K562 (cell line): Measurements from ENCODE around the gene SART1. TPM values are rescaled to one million over a fixed set of nuclear protein-coding genes. Genes with fewer than 3 reads are reported as not detected.

ENCODE experiments used
- BACH1 ChIP-seq: fragments of 200-800 bp; sonication (Bioruptor generic); IDR thresholded peaks from 2 replicates; pipeline ENCODE4 v1.6.1; 2016; ENCODE audit warnings: missing genetic modification characterization, missing compliant biosample characterization
- CCNT2 ChIP-seq: IDR thresholded peaks from 2 replicates; pipeline ENCODE4 v1.6.1; 2011; ENCODE audit warnings: borderline replicate concordance, low read depth, mild to moderate bottlenecking, moderate library complexity, mixed read lengths, low read length; ENCODE audit not compliant: insufficient read length; ENCODE audit errors: extremely low read depth
- E2F3 ChIP-seq: fragments of 250-450 bp; sonication (Bioruptor Pico); IDR thresholded peaks from 2 replicates; pipeline ENCODE4 v1.4.0; 2020; ENCODE audit warnings: mild to moderate bottlenecking
- ERF ChIP-seq: fragments of 450-650 bp; formaldehyde crosslinking; IDR thresholded peaks from 2 replicates; pipeline ENCODE4 v1.4.0; 2020; ENCODE audit warnings: mild to moderate bottlenecking, mixed read lengths
- HNRNPLL ChIP-seq: fragments of 200-400 bp; formaldehyde crosslinking; IDR thresholded peaks from 2 replicates; pipeline ENCODE4 v1.6.1; 2017; ENCODE audit warnings: low read length, low read depth, mild to moderate bottlenecking; ENCODE audit not compliant: poor library complexity, severe bottlenecking
- HOMEZ ChIP-seq: fragments of 250-450 bp; sonication (Bioruptor Pico); IDR thresholded peaks from 2 replicates; pipeline ENCODE4 v1.4.0; 2020; ENCODE audit warnings: mild to moderate bottlenecking, moderate library complexity
- KDM5B ChIP-seq: fragments of 200-600 bp; sonication (generic); IDR thresholded peaks from 2 replicates; pipeline ENCODE4 v1.6.1; 2012; ENCODE audit warnings: low read depth, mild to moderate bottlenecking, moderate library complexity, low read length, control low read depth, inconsistent platforms; ENCODE audit not compliant: insufficient replicate concordance
- NEUROD1 ChIP-seq: fragments of 150-350 bp; IDR thresholded peaks from 2 replicates; pipeline ENCODE4 v1.6.1; 2014; ENCODE audit warnings: borderline replicate concordance, low read length, low read depth; ENCODE audit not compliant: partially characterized antibody
- NFATC3 ChIP-seq: fragments of 450-650 bp; IDR thresholded peaks from 2 replicates; pipeline ENCODE4 v1.6.1; 2017; ENCODE audit warnings: mild to moderate bottlenecking
- POLR2G ChIP-seq: fragments of 200-400 bp; formaldehyde crosslinking; IDR thresholded peaks from 2 replicates; pipeline ENCODE4 v1.6.1; 2017; ENCODE audit warnings: low read depth, mild to moderate bottlenecking, antibody characterized with exemption, low read length, moderate library complexity
- RFX7 ChIP-seq: fragments of 250-450 bp; sonication (Bioruptor Pico); IDR thresholded peaks from 2 replicates; pipeline ENCODE4 v1.5.1; 2021; ENCODE audit warnings: mild to moderate bottlenecking
- SMARCC2 ChIP-seq: fragments of 450-650 bp; IDR thresholded peaks from 2 replicates; pipeline ENCODE4 v1.6.1; 2017; ENCODE audit warnings: antibody characterized with exemption, moderate library complexity, mild to moderate bottlenecking, low read depth
- STAT5B ChIP-seq: fragments of 250-450 bp; sonication (Bioruptor Pico); IDR thresholded peaks from 2 replicates; pipeline ENCODE4 v1.8.0; 2021; ENCODE audit warnings: mild to moderate bottlenecking, inconsistent platforms
- TARDBP ChIP-seq: fragments of 450-650 bp; IDR thresholded peaks from 2 replicates; pipeline ENCODE4 v1.6.1; 2016
- ZBTB7A ChIP-seq: IDR thresholded peaks from 2 replicates; pipeline ENCODE4 v1.6.1; 2011; ENCODE audit warnings: low read depth, mild to moderate bottlenecking, low read length, moderate library complexity, borderline replicate concordance; ENCODE audit not compliant: control insufficient read depth
- ZNF408 ChIP-seq: fragments of 250-450 bp; sonication (Bioruptor Pico); IDR thresholded peaks from 2 replicates; pipeline ENCODE4 v1.4.0; 2020; ENCODE audit warnings: low read depth, mild to moderate bottlenecking, moderate library complexity
- ZNF518B ChIP-seq: fragments of 250-450 bp; sonication (Bioruptor Pico); IDR thresholded peaks from 2 replicates; pipeline ENCODE4 v1.5.0; 2021; ENCODE audit warnings: mild to moderate bottlenecking, moderate library complexity
- ZNF609 ChIP-seq: sonication (generic); formaldehyde crosslinking; IDR thresholded peaks from 2 replicates; pipeline ENCODE4 v1.8.1; 2023; ENCODE audit warnings: missing genetic modification reagents, mild to moderate bottlenecking, borderline replicate concordance
- polyA plus RNA-seq, 8 experiments: library from polyadenylated mRNA; depleted of rRNA in 4 of 8; stranded (reverse) in 5 of 8; unstranded in 3 of 8; fragments of >200 nt; fragmentation: Nextera tagmentation in 2 of 8; fragmentation: Illumina TruSeq in 1 of 8; extraction: Ambion mirVana in 2 of 8; extraction: Trizol in 1 of 8; gene quantifications; 2 replicates each; pipeline versions ENCODE4 v1.2.1 to v1.2.3, GENCODE V29; 2011 to 2014; ENCODE audit warnings: inconsistent platforms in 1 of 8, missing spikeins in 1 of 8
- total RNA-seq, 7 experiments: library from RNA; depleted of rRNA in 6 of 7; stranded (reverse); fragments of >200 nt in 6 of 7; fragmentation: Illumina TruSeq in 2 of 7; extraction: Trizol in 2 of 7; gene quantifications; 2 replicates each; pipeline versions ENCODE4 v1.2.1 to v1.2.3, GENCODE V29; 2011 to 2021; ENCODE audit warnings: low replicate concordance in 1 of 7

SART1 gene
- total and polyA plus RNA-seq, 9 of the 15 experiments (the other 6 are each of a cell fraction or from before 2014, with no cell fraction given), result 4.8 to 84.1 (median 31.7) TPM

- no peak for TF ChIP-seq HOMEZ (CRISPR knock-in tag)
- TF ChIP-seq E2F3 (CRISPR knock-in tag), result no peak
- peak; percentile 54 for TF ChIP-seq NEUROD1
- TF ChIP-seq ZNF408 (CRISPR knock-in tag), result no peak
- no peak for TF ChIP-seq BACH1 (tag)
- TF ChIP-seq STAT5B (CRISPR knock-in tag), result no peak
- peak; percentile 49 for TF ChIP-seq POLR2G
- TF ChIP-seq CCNT2, result no peak
- TF ChIP-seq ZNF518B (CRISPR knock-in tag), result no peak
- no peak for TF ChIP-seq NFATC3
- TF ChIP-seq SMARCC2, result no peak
- no peak for TF ChIP-seq RFX7 (CRISPR knock-in tag)
- 0 out of 2 replicates have a peak, but pooled peaks have one; percentile 9 for TF ChIP-seq ZBTB7A
- TF ChIP-seq TARDBP, result no peak
- no peak for TF ChIP-seq ZNF609
- TF ChIP-seq HNRNPLL, result no peak
- no peak for TF ChIP-seq ERF (CRISPR knock-in tag)
- TF ChIP-seq KDM5B, result no peak
These were observed 59.3 kb downstream of the SART1 start (continued) for GRCh38 chr11:66020618-66021357.
